Epithelial cell of esophagus (primary cell): ENCODE results near the gene GTPBP6.
"Not testable (repeated sequence)": the region's sequence is repeated elsewhere in the genome, so short reads cannot be mapped to it uniquely, and the experiment has no call there.

ENCODE experiments used
- DNase-seq: peaks from one replicate; pipeline ENCODE4 v3.0.0; 2010; ENCODE audit warnings: low read depth
- H3K4me3 ChIP-seq: 2 replicates; pipeline ENCODE4 v1.5.1; 2011; ENCODE audit warnings: mild to moderate bottlenecking, low read length, control low read depth
- CTCF ChIP-seq: IDR thresholded peaks from 2 replicates; pipeline ENCODE4 v1.5.1; 2011; ENCODE audit warnings: low read depth, mild to moderate bottlenecking, low read length, control low read depth, inconsistent platforms; ENCODE audit not compliant: insufficient read depth; ENCODE audit errors: missing control alignments

The GTPBP6 gene

DNA sequence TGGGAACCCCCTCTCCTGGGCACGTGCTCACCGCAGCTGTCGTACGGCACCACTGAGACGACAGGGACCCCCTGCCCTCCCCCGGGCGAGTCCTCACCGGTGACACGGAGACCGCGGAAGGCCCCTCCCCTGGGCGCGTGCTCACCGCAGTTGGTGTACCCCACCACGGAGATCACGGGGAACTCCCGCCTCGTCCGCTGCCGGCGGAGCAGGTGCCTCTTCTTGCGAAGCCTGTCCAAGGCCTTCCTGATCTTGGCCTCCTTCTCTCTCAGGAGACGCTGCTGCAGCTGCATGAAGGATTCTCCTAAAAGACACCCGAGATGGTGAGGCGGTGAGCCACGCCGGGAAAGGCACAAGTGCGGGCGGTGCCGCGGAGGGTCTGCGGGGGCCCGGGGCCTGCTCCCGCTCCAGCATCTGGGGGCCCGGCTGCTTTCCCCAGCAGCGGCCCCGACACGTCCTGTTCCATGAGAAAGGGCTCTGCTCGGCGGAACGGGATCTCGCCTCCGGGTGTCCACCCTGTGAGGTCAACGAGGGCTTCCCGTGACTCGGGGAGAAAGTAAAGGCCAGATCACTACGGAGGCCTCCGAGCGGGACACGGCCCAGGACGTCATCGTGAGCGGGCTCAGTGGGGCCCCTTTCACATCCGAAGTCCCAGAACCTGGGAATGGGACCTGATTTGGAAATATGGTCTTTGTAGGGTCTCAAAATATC, 5.8 kb downstream of the GTPBP6 start:
- DNase-seq: no peak
- no peak overlapping the region for H3K4me3 ChIP-seq

GRCh38 chrX:311156-312129, 7.2 kb downstream of the GTPBP6 start:
- H3K4me3 ChIP-seq: no peak overlapping the region
- no peak for TF ChIP-seq CTCF
- no peak for DNase-seq

More for the DNA sequence above, 5.8 kb downstream of the GTPBP6 start:
- TF ChIP-seq CTCF: no peak

GRCh38 chrX:310621-311155, 7.9 kb downstream of the GTPBP6 start:
- no peak overlapping the region for H3K4me3 ChIP-seq
- DNase-seq: no peak
- no peak for TF ChIP-seq CTCF

DNA sequence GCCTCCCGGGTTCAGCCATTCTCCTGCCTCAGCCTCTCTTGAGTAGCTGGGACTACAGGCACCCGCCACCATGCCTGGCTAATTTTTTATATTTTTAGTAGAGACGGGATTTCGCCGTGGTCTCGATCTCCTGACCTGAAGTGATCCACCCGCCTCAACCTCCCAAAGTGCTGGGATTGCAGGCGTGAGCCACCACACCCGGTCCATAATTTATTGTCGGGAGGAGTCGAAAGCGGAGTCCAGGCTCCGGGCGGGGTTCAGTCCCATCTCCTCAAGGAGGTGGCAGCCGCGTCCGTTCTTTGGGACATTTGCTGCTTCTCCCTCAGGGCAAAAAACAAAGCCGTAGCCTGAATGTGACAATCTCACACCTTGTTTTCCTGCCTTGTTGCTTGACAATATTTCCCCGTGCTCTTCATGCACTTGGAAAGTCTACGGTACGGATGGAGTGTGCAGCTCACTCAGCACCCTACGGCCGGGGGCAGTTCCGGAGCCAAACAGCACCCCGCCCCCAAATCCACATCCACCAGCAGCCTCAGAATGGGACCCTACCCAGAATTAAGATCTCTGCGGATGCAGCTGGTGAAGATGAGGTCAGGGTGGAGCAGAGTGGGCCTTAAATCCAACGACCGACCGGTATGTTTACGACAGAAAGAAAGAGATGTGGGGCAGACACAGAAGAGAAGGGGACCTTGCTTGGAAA, 9.6 kb downstream of the GTPBP6 start:
- DNase-seq: no peak
- TF ChIP-seq CTCF: no peak
- H3K4me3 ChIP-seq: no peak overlapping the region

- TF ChIP-seq CTCF: no peak
- DNase-seq: no peak
- H3K4me3 ChIP-seq: no peak overlapping the region
Observed at GRCh38 chrX:307261-308111, 11.1 kb downstream of the GTPBP6 start.

GRCh38 chrX:306614-307251, 11.9 kb downstream of the GTPBP6 start:
- H3K4me3 ChIP-seq, DNase-seq: not testable (repeated sequence)

DNA sequence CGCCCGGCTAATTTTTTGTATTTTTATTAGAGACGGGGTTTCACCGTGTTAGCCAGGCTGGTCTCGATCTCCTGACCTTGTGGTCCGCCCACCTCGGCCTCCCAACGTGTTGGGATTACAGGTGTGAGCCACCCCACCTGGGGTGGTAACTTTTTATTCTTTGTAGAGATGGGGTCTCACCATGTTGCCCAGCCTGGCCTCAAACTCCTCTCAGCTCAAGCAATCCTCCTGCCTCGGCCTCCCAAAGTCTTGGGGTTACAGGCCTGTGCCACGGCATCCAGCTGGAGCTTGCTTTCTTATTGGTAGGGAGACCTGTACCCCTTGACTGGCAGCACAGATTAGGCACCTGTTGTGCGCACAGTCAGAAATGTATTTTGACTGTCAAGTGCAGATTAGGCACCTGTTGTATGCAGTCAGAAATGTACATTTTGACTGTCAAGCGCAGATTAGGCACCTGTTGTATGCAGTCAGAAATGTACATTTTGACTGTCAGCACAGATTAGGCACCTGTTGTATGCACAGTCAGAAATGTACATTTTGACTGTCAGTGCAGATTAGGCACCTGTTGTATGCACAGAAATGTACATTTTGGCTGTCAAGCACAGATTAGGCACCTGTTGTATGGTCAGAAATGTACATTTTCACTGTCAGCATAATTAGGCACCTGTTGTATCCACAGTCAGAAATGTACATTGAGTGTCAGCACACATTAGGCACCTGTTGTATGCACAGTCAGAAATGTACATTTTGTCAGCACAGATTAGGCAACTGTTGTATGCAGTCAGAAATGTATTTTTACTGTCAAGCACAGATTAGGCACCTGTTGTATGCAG, 12.6 kb downstream of the GTPBP6 start:
- DNase-seq: not testable (repeated sequence)

More for the DNA sequence above, 12.6 kb downstream of the GTPBP6 start:
- H3K4me3 ChIP-seq: not testable (repeated sequence)
